ENCODE measurements around the gene PRR23E.

PRR23E gene

GRCh38 chr3:127185962-127186674, 6.8 kb upstream of the PRR23E start:
- DNase-seq, result no peak

DNA sequence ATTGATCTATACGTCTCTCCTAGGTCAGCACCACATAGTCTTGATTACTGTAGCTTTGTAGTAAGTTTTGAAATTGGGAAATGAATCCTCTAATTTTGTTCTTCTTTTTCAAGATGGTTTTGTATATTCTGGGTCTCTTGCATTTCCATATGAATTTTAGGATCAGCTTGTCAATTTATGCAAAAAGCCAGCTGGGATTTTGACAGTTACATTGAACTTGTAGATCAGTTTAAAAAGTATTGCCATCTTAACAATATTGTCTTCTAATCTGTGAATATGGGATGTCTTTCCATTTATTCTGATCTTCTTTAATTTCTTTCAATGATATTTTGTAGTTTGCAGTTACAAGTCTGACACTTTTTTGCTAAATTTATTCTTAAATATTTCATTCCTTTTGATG, 5.6 kb upstream of the PRR23E start:
- no peak for DNase-seq

DNA sequence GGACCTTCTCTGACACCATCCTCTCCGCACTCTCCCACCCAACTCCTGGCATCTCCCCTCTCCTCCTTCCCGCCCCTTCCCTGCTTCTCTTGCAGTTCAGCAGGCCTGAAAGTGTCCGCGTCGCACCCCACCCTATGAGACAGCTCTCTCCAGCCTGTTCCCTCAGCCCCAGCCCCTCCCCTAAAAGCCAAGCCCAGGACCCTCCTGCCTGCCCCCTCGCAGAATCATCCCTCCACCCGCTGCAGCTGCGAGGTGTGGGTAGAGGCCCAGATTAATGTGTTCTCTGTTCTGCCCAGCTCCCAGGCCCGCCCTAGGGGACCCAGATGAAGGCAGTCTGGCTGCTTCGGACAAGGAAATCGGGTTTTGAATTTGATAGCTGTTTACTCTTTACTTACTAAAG, 410 bp downstream of the PRR23E start:
- no peak for DNase-seq

DNA sequence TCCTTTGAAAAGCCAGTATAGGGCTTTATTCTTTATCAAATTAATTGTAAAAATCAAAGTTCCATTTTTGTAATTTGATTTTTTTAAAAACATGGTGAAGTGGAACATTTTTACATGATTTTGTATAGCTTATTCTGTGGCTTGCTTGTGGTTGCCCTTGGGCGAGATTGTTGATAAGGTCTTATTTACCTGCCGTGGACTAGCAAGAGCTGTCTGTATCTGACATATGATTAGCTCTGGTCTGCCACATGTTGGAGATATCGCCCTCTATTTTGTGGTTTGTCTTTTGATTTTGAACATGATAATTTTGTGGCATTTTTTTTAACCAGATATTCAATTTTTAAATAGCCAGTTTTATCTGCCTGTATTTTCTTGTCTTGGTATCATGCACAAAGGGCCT, 844 bp downstream of the PRR23E start:
- no peak for DNase-seq

DNA sequence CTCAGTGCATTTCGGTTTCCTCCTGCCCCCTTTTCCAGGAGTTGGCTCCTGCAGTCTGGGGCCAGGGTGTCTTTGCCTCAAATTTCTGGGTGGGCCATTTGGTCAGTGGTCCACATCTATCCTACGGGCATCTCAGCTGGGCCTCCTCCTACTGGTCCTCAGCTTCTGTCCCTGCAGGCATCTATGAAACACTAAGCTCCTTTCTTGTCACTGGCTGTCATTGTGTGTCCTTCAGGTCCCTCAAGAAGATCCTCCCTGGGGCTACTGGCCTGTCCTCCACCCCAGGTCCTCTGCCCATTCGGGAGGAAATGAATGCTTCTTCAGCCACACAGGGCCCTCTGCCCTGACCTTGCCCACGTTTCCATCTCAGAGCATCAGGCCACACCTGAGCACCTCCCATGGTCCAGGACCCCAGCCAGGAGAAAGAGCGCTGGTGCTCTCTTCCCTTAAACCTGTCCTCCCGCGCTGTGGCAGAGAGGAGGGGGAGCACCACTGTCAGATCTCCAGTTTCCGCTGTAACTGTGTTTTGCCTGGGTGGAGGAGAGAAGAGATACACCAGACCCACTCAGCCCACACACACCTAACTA, 1.8 kb downstream of the PRR23E start:
- no peak for DNase-seq

DNA sequence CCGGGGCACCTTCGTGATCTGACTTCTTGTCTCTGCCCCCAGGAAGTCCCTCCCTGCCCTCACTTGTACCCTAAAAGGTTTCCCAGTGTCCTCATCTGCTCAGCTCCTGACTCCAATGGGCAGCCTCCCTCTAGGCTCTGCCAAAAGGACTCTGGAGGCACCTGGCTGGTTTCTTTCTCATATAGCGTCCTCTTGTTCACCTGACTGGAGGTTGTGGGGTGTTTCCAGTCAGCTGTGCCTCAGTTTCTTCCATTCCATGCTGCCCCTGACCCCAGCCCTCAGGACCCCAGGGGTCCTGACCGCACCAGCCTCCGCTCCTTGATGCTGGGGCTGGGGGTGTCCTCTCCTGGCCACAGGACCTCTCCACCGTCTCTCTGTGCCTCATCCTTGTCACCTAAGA, 2.5 kb downstream of the PRR23E start:
- DNase-seq, result no peak

DNA sequence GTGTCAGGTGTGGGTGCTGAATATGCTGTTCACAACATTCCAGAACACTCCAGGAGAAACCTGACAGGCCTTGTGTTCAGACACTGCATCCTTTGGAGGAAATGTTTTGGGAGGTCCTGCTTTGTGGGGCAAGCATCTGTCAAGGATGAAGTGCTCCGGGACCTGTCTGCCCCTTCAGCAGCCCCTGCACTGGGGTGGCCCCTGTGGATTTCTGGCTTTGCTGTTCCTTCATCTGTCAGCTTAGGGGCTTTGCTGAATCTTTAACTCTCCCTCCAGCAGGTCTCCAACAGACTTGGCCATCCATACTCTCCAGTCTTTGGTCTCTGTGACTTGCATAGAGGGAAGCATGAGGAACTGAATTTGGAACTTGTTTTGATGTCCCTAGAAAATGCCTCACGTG, 3.1 kb downstream of the PRR23E start:
- DNase-seq, result no peak

GRCh38 chr3:127196466-127197299, 3.8 kb downstream of the PRR23E start:
- DNase-seq, result no peak

GRCh38 chr3:127197300-127198189, 4.6 kb downstream of the PRR23E start:
- DNase-seq, result no peak

DNA sequence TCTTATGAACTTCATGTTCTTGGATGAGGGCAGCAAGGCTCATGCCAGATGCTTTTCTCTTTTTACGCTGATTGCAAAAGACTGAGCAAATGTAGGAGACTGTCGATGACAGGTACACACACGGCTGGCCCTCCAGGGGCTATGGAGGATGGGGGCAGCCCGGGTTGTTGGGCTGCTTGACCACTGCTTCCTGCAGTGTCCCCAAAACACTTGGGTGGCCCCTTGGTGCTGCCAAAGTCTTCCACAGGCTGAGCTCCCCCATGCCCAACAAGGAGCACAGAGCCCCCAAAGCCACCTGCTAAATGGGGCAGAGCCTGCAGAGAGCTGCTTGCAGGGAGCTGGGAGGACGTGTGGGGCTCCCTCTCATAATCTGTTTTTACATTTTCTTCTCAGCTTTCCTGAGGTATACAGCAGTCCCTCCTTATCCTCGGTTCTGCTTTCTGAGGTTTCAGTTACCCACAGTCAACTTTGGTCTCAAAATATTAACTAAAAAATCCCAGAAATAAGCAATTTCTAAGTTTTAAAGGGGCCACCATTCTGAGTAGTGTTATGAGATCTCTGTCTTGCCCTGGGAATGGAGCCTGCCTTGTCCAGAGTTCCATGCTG, 7.3 kb downstream of the PRR23E start:
- no peak for DNase-seq

DNA sequence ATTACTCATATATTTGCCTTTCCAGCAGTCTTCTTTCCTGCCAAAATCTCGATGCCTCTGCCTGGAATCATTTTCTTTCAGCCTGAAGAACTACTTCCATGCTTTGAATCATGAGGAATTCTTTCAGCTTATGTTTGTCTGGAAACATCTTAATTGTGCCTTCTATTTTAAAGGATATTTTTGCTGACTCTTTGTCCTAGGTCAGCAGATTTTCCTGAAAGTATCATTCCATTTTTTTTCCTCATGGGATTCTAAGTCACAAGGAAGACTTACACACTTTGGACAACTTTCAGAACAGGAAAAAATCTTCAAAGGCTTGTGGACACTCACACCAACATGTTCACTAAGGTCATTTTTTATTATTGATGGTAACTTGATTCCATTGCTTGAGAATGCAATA, 10.1 kb downstream of the PRR23E start:
- DNase-seq, result no peak

GRCh38 chr3:127204841-127205582, 12.1 kb downstream of the PRR23E start:
- no peak for DNase-seq

GRCh38 chr3:127206154-127206553, 13.2 kb downstream of the PRR23E start:
- DNase-seq, result no peak

DNA sequence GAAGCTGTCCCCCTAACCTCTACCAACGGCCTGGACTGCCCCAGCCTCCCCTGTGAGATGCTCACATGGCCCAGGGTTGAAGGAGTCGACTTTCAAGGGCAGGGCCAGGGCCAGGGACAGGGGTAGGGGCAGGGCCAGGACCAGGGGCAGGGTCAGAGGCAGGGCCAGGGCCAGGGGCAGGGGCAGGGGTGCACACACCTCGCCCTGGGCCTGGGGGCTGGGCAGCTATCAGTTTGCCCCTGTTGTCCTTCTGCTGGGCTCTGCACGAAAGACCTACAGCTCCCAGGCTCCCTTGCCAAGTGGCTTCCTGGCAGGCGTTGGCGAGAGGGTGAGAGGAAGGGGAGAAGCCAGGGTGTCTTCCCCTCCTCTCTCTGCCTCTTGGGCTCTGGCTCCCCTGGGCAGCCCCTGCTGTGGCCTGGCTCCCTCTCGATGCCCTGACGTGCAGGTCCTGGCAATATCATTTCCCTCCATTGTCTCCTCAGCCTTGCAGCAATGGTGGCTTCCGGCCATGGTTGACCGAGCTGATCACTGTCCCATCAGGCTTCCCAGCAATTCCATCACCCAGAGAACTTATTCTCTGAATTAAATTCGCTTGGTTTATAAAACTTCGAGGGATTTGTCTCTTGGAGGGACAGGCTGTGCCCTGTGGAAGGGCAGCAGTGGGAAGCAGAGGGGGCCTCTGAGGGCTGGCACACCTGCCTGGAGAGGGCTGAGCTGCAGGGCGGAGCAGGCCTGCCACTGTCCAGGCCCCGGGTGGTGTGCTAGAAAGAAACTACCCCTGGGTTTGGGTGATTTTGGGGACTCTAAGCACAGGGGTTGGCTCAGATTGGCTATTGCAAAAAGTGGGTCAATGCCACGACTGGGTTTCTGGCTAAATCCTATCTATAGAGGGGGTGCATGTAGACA, 13.9 kb downstream of the PRR23E start:
- no peak for DNase-seq

DNA sequence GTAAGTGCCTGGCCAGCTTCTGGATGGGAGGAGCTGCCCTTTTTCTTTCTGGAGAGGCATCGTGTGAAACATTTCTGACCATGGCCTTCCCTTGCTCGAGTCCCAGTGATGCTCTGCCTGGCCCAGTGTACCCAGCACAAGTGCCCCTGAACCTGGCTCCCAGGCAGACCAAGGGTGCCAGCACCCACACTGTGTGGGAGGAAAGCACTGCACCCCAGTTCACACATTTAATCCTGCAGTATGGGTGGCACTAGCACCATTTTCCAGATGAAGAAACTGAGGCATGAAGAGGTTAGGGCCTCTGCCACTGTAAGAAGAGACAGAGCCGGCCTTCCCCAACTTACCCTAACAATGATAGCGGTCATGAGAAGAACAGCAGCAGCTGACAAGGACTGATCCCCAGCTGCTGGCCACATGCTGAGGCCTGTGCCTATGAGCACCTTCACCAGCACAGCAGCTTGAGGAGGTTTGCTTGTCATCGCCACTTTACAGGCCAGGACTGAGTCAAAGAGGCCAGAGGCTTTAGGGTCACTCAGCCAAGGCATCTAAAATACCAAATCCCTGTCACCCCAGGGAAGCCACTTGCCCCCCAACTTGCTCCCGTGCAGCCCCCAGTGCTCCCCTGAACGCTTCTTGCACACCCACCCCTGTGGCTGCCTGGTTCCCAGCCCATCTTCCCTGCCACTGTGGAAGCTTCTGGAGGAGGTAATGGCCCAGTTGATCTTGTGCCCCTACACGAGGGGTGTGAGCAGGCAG, 15.0 kb downstream of the PRR23E start:
- DNase-seq, result no peak

- DNase-seq, result no peak
Observed at GRCh38 chr3:127208483-127209100, 15.7 kb downstream of the PRR23E start.

DNA sequence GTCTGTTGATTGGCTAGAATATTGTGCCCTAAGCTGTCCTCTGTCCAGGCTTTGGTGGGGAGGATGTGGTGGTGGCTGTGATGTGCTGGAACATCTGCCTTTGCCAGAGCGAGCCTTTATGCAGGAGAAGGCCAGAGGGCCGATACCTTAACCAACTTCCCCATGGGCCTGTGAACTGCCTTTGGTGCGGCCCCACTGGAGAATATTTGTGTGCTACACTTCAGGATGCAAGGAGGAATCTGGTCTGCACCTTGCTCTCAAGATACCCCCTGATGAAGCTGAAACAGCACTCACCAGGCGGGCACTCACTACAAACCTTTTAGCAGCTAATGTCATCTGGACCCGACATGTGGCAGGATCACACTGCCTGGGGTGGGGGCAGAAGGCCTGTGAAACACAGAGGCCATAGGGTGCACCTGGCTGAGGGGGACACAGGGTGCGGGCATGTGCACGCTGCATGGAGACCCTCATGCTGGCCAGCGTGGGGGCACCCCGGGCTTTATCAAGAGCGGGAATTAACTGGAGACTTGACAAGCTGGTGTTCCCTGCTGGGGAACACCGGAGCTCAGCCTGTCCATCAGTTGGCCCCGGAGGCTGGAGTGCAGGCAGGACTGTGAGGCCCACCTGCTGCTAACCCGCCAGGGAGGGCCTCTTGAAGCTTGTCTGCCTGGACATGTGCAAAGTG, 16.4 kb downstream of the PRR23E start:
- DNase-seq, result no peak

GRCh38 chr3:127209840-127210653, 17.1 kb downstream of the PRR23E start:
- DNase-seq, result no peak
